Testis (tissue), 5 donors: ENCODE measurements around the gene SKAP1. TPM values are rescaled to one million over a fixed set of nuclear protein-coding genes. Genes with fewer than 3 reads are reported as not detected.

Experiments
- DNase-seq: peaks from one replicate; pipeline ENCODE4 v3.0.0-alpha.2; 2019
- H3K27ac ChIP-seq, 2 donors: fragments of 200-600 bp; sonication (generic); one replicate each; pipeline ENCODE4 v1.5.1; 2019
- H3K27me3 ChIP-seq: fragments of 200-600 bp; sonication (generic); one replicate; pipeline ENCODE4 v1.5.1; 2019
- H3K36me3 ChIP-seq: fragments of 200-600 bp; sonication (generic); one replicate; pipeline ENCODE4 v1.5.1; 2017; ENCODE audit warnings: low read depth; ENCODE audit errors: missing control alignments
- H3K4me1 ChIP-seq: fragments of 200-600 bp; sonication (generic); one replicate; pipeline ENCODE4 v1.5.1; 2019
- H3K4me3 ChIP-seq, 2 donors: fragments of 200-600 bp; sonication (generic); one replicate each; pipeline ENCODE4 v1.5.1; 2017 to 2019
- H3K9me3 ChIP-seq: fragments of 200-600 bp; sonication (generic); one replicate; pipeline ENCODE4 v1.5.1; 2017
- CTCF ChIP-seq, 3 experiments: fragments of 450-650 bp in 2 of 3; fragments of 200-600 bp in 1 of 3; sonication (generic) in 1 of 3; IDR thresholded peaks; one replicate each; pipeline ENCODE4 v1.5.1; 2016 to 2019; ENCODE audit warnings: antibody characterized with exemption in 3 of 3, mild to moderate bottlenecking in 2 of 3, moderate library complexity in 1 of 3
- POLR2A ChIP-seq: fragments of 450-650 bp; IDR thresholded peaks from one replicate; pipeline ENCODE4 v1.6.1; 2017; ENCODE audit warnings: antibody characterized with exemption, mild to moderate bottlenecking, moderate library complexity
- WGBS, 2 donors: methylation state at CpG; one replicate each; pipeline ENCODE4 v1.1.5; 2018; 5-methylcytosine and 5-hydroxymethylcytosine counted together
- intact Hi-C: fragments of 100-400 bp; cut with DNase I; formaldehyde crosslinking; loops from one replicate; pipeline ENCODE4 v1.15.1; 2023; ENCODE audit warnings: low total_unique reads
- long read RNA-seq, 2 donors: transcript quantifications; one replicate each; lab custom pipeline, GENCODE V29; 2026
- polyA plus RNA-seq: library from polyadenylated mRNA; stranded (reverse); fragments of 350-450 nt; fragmentation: Illumina TruSeq; extraction: RNeasy Lipid Tissue Mini Kit (QIAGEN cat#74804); gene quantifications from one replicate; pipeline ENCODE4 v1.2.3, GENCODE V29; 2014; ENCODE audit warnings: low read depth, low replicate concordance; ENCODE audit not compliant: insufficient read depth
- total RNA-seq, 2 donors: library from RNA; depleted of rRNA; stranded (reverse); fragments of >200 nt; gene quantifications; one replicate each; pipeline ENCODE4 v1.2.3, GENCODE V29; 2016

Gene SKAP1
- total RNA-seq (10 to 100 TPM in 1 of 2 donors, 1 to 10 TPM in 1; 9.0 to 16.9 TPM), polyA plus RNA-seq (34.1 TPM)
- long read RNA-seq, donor 1 = 0 reads
- long read RNA-seq, donor 2 = 0 reads

DNA sequence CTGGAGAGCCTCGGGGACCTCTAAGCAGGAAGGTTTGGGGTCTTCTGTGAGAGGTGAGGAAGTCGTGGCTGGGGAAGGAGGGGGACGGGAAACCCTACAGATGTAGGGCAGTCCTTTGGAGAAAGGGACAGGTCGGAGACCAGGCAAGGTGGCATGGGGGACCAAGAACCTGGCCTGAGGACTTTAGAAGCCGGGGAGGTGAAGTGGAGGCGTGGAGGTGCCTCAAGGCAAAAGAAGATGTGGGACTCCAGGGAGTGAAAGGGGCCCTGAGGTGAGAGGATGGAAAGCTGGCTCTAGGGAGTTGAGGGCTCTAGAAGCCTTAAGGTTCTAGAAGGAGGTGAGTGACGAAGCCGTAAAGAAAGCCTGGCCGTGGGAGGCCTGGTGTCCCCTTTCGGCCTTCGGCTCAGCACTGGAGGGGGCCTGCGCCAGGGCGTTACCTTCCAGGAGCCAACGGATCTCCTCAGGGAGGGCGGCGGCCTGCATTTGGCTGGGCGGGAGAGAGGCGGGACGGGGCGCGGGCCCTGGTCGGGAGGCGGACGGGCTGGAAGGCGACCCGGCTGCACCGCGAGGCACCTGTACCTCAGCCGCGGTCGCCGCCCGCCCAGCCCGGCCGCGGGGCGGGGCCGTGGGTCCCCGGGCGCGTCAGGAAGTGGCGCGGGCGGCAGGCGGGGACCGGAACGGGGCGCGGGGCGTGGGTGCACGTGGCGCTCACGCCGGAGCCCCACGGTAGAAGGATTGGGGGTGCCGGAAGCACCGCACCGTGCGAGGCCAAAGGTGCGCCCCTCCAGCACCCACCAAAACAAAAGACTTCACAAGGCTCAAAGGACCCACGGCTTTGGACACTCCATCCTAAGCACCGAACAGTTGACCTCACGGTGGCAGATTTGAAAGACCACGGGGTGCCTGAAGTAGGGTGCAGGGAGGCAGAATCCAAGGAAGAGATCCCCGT is at the start of gene SKAP1:
TSS of gene SKAP1 (minus strand) at position 577 of the 949 bp plus-strand sequence.
- no peaks in the 10 kb centered on the region for H3K27me3 ChIP-seq
- 15 to 16% methylated on average over 33 to 52 of the region's 65 CpGs for WGBS, 2 donors
- H3K4me1 ChIP-seq = no peaks in the 10 kb centered on the region
- H3K27ac ChIP-seq = no peak within 1 kb of the TSS
- TF ChIP-seq CTCF (IDR thresholded peaks at IDR 0.05) (no peak), POLR2A (no peak)
- no peaks in the 10 kb centered on the region for H3K36me3 ChIP-seq
- H3K4me3 ChIP-seq = peak within 1 kb of the TSS; percentile 45 to 54
- H3K9me3 ChIP-seq = no peaks in the 10 kb centered on the region
- DNase-seq = no peak
- intact Hi-C loops = no loop called here

DNA sequence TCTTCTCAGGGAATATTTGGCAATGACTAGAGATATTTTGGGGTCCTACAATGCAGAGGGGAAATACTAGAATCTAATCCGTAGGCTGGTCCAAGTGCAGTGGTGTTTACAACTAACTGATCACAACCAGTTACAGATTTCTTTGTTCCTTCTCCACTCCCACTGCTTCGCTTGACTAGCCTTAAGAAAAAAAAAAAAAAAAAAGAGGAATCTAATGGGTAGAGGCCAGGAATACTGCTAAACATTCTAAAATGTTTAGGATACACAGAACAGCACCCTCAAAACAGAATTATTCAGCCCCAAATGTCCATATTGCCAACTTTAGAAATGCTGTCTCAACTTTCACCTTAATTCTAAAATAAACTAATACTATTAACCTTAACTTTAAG is 49.0 kb upstream of the SKAP1 start:
- Histone ChIP-seq H3K4me3 (no peak overlapping the region), H3K4me1 (no peaks in the 10 kb centered on the region), H3K9me3 (no peaks in the 10 kb centered on the region), H3K27ac (no peak overlapping the region), H3K36me3 (no peaks in the 10 kb centered on the region), H3K27me3 (no peaks in the 10 kb centered on the region)
- WGBS, 2 donors = 59 to 61% methylated on average over 2 of the region's 2 CpGs
- no peak for DNase-seq
- intact Hi-C loops = no loop called here
- TF ChIP-seq POLR2A (no peak), CTCF (IDR thresholded peaks at IDR 0.05) (no peak)

DNA sequence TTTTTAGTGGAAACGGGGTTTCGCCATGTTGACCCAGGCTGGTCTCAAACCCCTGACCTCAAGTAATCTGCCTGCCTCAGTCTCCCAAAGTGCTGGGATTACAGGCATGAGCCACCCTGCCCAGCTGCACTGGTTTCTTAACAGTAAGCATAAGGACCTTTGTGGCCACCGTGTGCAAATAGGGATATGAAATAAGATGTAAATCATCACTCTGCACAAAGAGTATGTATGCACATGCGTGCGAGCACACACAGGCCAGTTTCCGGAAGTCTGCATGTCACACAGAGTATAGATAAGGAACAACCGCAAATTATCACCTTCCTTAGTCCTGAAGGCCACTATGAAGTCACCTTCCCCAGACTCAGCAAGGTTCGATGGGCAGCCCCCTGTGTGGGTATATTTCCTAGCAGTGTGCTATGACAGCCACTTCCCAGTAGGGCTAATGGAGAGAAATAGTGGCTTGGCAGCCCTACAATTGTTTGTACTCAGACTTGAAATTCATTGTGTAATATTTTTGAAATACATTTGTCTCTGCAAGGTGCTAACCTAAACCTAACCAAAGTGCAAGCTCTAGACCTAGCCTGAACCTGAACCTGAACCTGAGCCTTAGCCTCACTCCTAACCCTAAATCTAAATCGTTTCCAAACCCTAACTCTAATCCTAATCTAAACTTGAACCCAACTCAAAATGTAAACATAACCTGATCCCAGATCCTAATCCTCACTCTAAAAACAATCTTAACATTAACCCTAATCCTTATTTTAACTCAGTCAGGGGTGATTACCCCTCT is 48.4 kb upstream of the SKAP1 start:
- intact Hi-C loops = no loop called here
- H3K4me3 ChIP-seq = no peak overlapping the region
- DNase-seq = no peak
- TF ChIP-seq CTCF (IDR thresholded peaks at IDR 0.05) = no peak
- TF ChIP-seq POLR2A = no peak
- no peaks in the 10 kb centered on the region for H3K36me3 ChIP-seq
- 61 to 67% methylated on average over 9 of the region's 9 CpGs for WGBS, 2 donors
- no peaks in the 10 kb centered on the region for H3K9me3 ChIP-seq
- no peak overlapping the region for H3K27ac ChIP-seq
- no peaks in the 10 kb centered on the region for H3K27me3 ChIP-seq
- H3K4me1 ChIP-seq = no peaks in the 10 kb centered on the region

- no peaks in the 10 kb centered on the region for H3K36me3 ChIP-seq
- DNase-seq = no peak
- H3K4me1 ChIP-seq = no peaks in the 10 kb centered on the region
- no peaks in the 10 kb centered on the region for H3K27me3 ChIP-seq
- H3K27ac ChIP-seq = no peak overlapping the region
- 33 to 38% methylated on average over 1 of the region's 1 CpG for WGBS, 2 donors
- intact Hi-C loops = no loop called here
- no peak for TF ChIP-seq CTCF (IDR thresholded peaks at IDR 0.05)
- TF ChIP-seq POLR2A = no peak
- H3K4me3 ChIP-seq = no peak overlapping the region
- H3K9me3 ChIP-seq = no peaks in the 10 kb centered on the region
Measured at GRCh38 chr17:48477221-48477620, 47.2 kb upstream of the SKAP1 start.
